MM.1S (cell line): Measurements from ENCODE around the gene EPB41L4B.
A peak's percentile ranks its signal among the peaks of the same experiment; 100 is the strongest.

Experiments used
- DNase-seq: peaks from one replicate; pipeline ENCODE4 v3.0.0-alpha.2; 2015
- H2AFZ ChIP-seq: fragments of 300-600 bp; sonication (generic); 2 replicates; pipeline ENCODE4 v1.6.0; 2016; ENCODE audit warnings: antibody characterized with exemption, low read length
- H3F3A ChIP-seq: fragments of 300-600 bp; sonication (generic); 2 replicates; pipeline ENCODE4 v1.6.1; 2016; ENCODE audit warnings: mild to moderate bottlenecking, antibody characterized with exemption, low read length, moderate library complexity, mixed read lengths; ENCODE audit not compliant: insufficient read depth
- H3K27ac ChIP-seq: fragments of 300-600 bp; sonication (generic); 2 replicates; pipeline ENCODE4 v1.5.1; 2016; ENCODE audit warnings: mild to moderate bottlenecking, low read length
- H3K27me3 ChIP-seq: fragments of 300-600 bp; sonication (generic); replicated peaks from 2 replicates; pipeline ENCODE4 v1.6.0; 2016; ENCODE audit warnings: low read length; ENCODE audit not compliant: insufficient read depth
- H3K36me3 ChIP-seq: fragments of 300-600 bp; sonication (generic); replicated peaks from 2 replicates; pipeline ENCODE4 v1.6.1; 2016; ENCODE audit warnings: mild to moderate bottlenecking, low read length, mixed read lengths; ENCODE audit not compliant: insufficient read depth
- H3K4me1 ChIP-seq: fragments of 300-600 bp; sonication (generic); 2 replicates; pipeline ENCODE4 v1.6.1; 2016; ENCODE audit warnings: low read length, mixed read lengths
- H3K4me2 ChIP-seq: fragments of 300-600 bp; sonication (generic); 2 replicates; pipeline ENCODE4 v1.6.0; 2016; ENCODE audit warnings: low read depth, low read length
- H3K4me3 ChIP-seq: fragments of 300-600 bp; sonication (generic); 2 replicates; pipeline ENCODE4 v1.5.1; 2016; ENCODE audit warnings: low read length, mixed read lengths
- H3K79me2 ChIP-seq: fragments of 300-600 bp; sonication (generic); 2 replicates; pipeline ENCODE4 v1.6.1; 2016; ENCODE audit warnings: mixed run types, low read length, mixed read lengths
- H3K9ac ChIP-seq: fragments of 300-600 bp; sonication (generic); 2 replicates; pipeline ENCODE4 v1.6.1; 2016; ENCODE audit warnings: low read length, mixed read lengths
- H3K9me2 ChIP-seq: fragments of 300-600 bp; sonication (generic); replicated peaks from 2 replicates; pipeline ENCODE4 v1.6.1; 2016; ENCODE audit warnings: mild to moderate bottlenecking, low read length, mixed read lengths; ENCODE audit not compliant: insufficient read depth
- H3K9me3 ChIP-seq: fragments of 300-600 bp; sonication (generic); replicated peaks from 2 replicates; pipeline ENCODE4 v1.6.1; 2016; ENCODE audit warnings: mild to moderate bottlenecking, low read length, mixed read lengths; ENCODE audit not compliant: insufficient read depth
- H4K20me1 ChIP-seq: fragments of 300-600 bp; sonication (generic); 2 replicates; pipeline ENCODE4 v1.6.1; 2016; ENCODE audit warnings: mild to moderate bottlenecking, low read length, moderate library complexity, mixed read lengths; ENCODE audit not compliant: insufficient read depth
- EZH2 ChIP-seq: fragments of 300-600 bp; sonication (generic); optimal IDR thresholded peaks from 2 replicates; pipeline ENCODE3; 2017; ENCODE audit warnings: low read depth, mild to moderate bottlenecking, antibody characterized with exemption, low read length, mixed read lengths
- EZH2phosphoT487 ChIP-seq: fragments of 300-600 bp; sonication (generic); IDR thresholded peaks from 2 replicates; pipeline ENCODE4 v1.6.1; 2018; ENCODE audit warnings: antibody characterized with exemption, low read length
- TF ChIP-seq, protein P1 (sequence below): fragments of 300-600 bp; sonication (generic); IDR thresholded peaks from 2 replicates; pipeline ENCODE4 v1.5.1; 2016; ENCODE audit warnings: antibody characterized with exemption, low read length, mixed read lengths

The EPB41L4B gene

DNA sequence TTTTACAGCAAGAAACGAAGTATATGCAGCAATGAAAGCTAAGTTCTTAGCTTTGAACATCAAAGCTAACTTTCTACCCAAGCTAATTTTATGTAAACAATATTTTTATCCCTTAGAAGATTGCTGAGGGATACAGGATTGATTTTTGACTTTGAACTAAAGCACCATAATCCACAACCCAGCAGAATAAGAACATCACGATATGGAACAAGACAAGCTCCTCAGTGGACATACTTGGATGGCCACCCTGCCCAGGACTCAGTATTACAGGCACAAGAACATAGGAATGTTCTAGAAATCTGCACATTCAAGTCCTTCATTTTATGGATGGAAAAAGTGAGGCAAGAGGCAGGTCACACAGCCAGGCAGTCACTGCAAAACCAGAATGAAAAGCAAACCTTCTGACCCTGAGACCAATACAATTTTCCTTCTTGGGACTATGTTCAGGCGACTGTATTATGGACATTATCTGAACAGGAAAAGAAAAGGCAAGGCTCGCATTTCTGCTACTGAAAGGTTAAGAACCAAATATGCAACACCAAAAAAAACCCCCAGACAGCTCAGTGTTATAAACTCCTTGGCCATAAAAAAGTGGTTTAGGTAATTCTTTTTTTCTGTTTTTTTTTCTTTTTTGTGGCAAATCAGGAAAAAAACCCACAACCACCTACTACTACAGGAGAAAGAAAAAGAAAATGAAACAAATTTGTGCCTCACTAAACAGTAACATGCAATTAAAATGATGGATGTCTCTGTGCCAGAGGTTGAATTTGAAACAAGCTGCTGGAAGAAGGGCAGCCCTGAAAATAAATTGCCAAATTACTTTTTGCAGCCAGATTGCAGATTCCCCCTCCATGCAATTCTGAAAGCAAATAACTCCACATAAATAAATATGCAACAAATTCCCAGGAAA is 25.4 kb downstream of the EPB41L4B start:
- no peaks in the 10 kb centered on the region for H3F3A ChIP-seq
- H3K27me3 ChIP-seq, result no peaks in the 10 kb centered on the region
- no peak overlapping the region for H3K9ac ChIP-seq
- H3K4me3 ChIP-seq, result no peak overlapping the region
- H4K20me1 ChIP-seq, result no peaks in the 10 kb centered on the region
- H3K79me2 ChIP-seq, result no peaks in the 10 kb centered on the region
- H2AFZ ChIP-seq, result no peak overlapping the region
- no peaks in the 10 kb centered on the region for H3K9me3 ChIP-seq
- no peak for TF ChIP-seq EZH2
- TF ChIP-seq, protein P1, sequence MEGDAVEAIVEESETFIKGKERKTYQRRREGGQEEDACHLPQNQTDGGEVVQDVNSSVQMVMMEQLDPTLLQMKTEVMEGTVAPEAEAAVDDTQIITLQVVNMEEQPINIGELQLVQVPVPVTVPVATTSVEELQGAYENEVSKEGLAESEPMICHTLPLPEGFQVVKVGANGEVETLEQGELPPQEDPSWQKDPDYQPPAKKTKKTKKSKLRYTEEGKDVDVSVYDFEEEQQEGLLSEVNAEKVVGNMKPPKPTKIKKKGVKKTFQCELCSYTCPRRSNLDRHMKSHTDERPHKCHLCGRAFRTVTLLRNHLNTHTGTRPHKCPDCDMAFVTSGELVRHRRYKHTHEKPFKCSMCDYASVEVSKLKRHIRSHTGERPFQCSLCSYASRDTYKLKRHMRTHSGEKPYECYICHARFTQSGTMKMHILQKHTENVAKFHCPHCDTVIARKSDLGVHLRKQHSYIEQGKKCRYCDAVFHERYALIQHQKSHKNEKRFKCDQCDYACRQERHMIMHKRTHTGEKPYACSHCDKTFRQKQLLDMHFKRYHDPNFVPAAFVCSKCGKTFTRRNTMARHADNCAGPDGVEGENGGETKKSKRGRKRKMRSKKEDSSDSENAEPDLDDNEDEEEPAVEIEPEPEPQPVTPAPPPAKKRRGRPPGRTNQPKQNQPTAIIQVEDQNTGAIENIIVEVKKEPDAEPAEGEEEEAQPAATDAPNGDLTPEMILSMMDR, result no peak
- no peak for TF ChIP-seq EZH2phosphoT487
- no peak for DNase-seq
- no peaks in the 10 kb centered on the region for H3K36me3 ChIP-seq
- peak overlapping the region; percentile 5; the same call in 1 of the 2 replicates for H3K4me2 ChIP-seq
- no peaks in the 10 kb centered on the region for H3K9me2 ChIP-seq
- H3K27ac ChIP-seq, result no peak overlapping the region
- H3K4me1 ChIP-seq, result no peaks in the 10 kb centered on the region

DNA sequence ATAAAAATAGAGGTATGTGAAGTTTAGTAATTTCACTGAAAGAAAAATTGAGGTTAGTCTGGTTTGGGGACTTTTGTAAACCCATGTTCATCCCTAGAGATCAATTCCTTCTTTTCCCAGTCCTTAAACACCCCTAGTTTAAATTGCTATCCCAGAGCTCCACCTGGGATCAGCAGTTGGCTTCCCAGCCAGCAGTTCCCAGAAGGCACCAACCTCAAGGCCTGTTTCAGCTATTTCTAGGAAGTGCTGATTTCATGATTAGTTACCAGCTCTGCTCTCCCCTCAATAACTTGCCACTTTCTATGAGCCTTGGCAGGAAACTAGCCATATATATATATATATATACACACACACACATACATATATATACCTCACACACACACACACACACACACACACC is 30.5 kb downstream of the EPB41L4B start:
- Histone ChIP-seq H3K4me2 (no peak overlapping the region), H3K9me2 (no peaks in the 10 kb centered on the region), H3K9me3 (no peaks in the 10 kb centered on the region), H3K79me2 (no peaks in the 10 kb centered on the region), H3K27me3 (no peaks in the 10 kb centered on the region), H4K20me1 (no peaks in the 10 kb centered on the region), H3K4me1 (no peaks in the 10 kb centered on the region), H3K36me3 (no peaks in the 10 kb centered on the region), H2AFZ (no peak overlapping the region), H3K9ac (no peak overlapping the region), H3K27ac (no peak overlapping the region), H3K4me3 (no peak overlapping the region), H3F3A (no peaks in the 10 kb centered on the region)
- TF ChIP-seq, protein P1, result no peak
- TF ChIP-seq EZH2phosphoT487 (no peak), EZH2 (no peak)
- DNase-seq, result no peak

DNA sequence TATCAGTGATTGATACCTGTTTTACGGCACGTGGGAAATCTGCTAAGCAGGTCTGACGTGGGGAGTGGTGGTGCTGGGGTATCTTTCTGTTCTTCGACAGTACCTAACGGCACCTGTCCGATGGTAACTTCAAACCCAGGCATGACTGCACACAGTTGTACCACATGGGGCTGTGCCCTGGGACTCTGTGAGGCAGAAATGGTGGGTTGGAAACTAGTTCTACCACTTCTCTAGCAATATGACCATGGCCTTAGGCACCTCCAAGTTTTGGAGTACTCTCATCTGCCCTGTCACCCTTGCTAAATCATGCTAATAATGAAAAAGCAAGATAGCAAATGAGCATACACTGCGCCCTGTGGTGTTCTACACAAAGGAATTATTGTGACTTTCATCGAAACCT is 30.9 kb downstream of the EPB41L4B start:
- Histone ChIP-seq H3K36me3 (no peaks in the 10 kb centered on the region), H3K79me2 (no peaks in the 10 kb centered on the region), H3K4me1 (no peaks in the 10 kb centered on the region)

More for the DNA sequence above, 30.9 kb downstream of the EPB41L4B start:
- Histone ChIP-seq H3K9ac (no peak overlapping the region), H3F3A (no peaks in the 10 kb centered on the region), H3K9me3 (no peaks in the 10 kb centered on the region), H3K27ac (no peak overlapping the region), H3K4me2 (no peak overlapping the region), H4K20me1 (no peaks in the 10 kb centered on the region), H3K27me3 (no peaks in the 10 kb centered on the region), H3K9me2 (no peaks in the 10 kb centered on the region), H3K4me3 (no peak overlapping the region), H2AFZ (no peak overlapping the region)
- DNase-seq, result no peak
- TF ChIP-seq, protein P1, result no peak
- TF ChIP-seq EZH2, result no peak
- TF ChIP-seq EZH2phosphoT487, result no peak
